ENCODE measurements around the gene GART.
"Not testable (repeated sequence)": the region's sequence is repeated elsewhere in the genome, so short reads cannot be mapped to it uniquely, and the experiment has no call there.

The GART gene

GRCh38 chr21:33541756-33542639 is at the start of gene GART:
Gene GART (minus strand): TSS chr21:33542117. CDS start chr21:33539315, 2,802 bp downstream.
- in situ Hi-C loops (cut with MboI; ENCODE audit: low sequenced_read_pairs), result no loop called here

- in situ Hi-C loops (cut with MboI; ENCODE audit: low sequenced_read_pairs), result no loop called here
Observed at GRCh38 chr21:33588485-33589335, 46.8 kb upstream of the GART start, which contains the start of gene DONSON. Gene DONSON (minus strand): TSS chr21:33588684. CDS start chr21:33588641, 43 bp downstream.

- in situ Hi-C loops (cut with MboI; ENCODE audit: low sequenced_read_pairs), result no loop called here
Observed at GRCh38 chr21:33587792-33588484, 46.0 kb upstream of the GART start.

DNA sequence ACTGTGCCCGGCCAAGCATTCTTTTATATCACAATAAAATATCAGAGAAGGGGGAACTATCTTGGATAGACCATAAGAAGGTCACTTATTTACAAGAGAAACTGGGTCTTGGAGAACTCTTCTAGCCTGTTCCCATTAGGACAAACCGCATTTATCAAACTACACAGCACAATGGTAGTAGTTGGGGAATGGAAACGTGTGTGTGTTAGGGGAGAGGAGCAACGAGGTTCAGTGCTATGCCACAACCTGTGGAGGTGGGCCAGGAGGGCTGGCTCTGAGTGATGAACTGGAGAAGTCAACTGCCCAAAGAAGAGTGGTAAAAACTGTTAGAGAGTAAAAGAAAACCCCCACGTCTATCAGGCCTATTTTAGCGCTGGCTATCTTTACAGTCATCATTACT is 45.0 kb upstream of the GART start:
- in situ Hi-C loops (cut with MboI; ENCODE audit: low sequenced_read_pairs), result no loop called here

- in situ Hi-C loops (cut with MboI; ENCODE audit: low sequenced_read_pairs), result no loop called here
Observed at GRCh38 chr21:33584455-33584854, 42.5 kb upstream of the GART start.

GRCh38 chr21:33578959-33579542 is 37.1 kb upstream of the GART start:
- in situ Hi-C loops (cut with MboI; ENCODE audit: low sequenced_read_pairs), result no loop called here

GRCh38 chr21:33578214-33578613 is 36.3 kb upstream of the GART start:
- in situ Hi-C loops (cut with MboI; ENCODE audit: low sequenced_read_pairs), result no loop called here

DNA sequence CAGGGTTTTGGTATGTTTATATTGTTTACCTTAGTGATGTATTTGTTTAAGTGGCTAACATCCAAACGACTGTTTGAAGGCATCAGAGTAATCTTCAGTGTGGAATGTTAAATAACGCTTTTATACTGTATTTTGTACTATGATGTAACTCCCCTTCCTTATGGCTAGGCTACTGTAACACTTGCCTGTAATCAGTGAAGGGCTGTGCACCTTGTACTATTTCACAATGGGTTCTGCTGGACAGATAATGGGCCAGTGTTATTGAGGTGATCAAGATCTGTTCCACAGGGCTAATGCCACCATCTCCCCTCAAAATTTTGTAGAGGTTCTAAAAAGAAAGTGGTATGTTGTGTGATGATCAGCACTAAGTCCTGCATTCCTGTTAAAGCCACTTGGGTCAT is 34.8 kb upstream of the GART start:
- in situ Hi-C loops (cut with MboI; ENCODE audit: low sequenced_read_pairs), result not testable (repeated sequence)

DNA sequence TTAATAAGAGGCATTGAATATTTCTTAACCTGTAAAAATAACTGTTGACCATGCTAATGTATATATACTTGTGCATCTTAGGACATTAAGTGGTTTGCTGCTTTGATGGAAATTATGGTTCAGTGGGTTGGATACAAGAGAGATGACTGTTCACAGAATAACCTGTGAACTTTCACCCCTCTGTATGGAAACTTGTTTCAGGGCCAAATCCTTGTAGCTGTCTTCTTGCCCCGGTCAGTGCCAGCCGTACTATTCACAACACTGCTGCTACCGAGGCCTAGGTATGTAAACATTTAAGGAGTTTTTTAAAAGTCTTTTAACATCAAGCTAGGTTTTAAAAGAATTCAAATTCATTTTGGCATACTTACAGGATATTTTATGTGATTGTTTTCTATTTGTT is 30.4 kb upstream of the GART start:
- in situ Hi-C loops (cut with MboI; ENCODE audit: low sequenced_read_pairs), result no loop called here

DNA sequence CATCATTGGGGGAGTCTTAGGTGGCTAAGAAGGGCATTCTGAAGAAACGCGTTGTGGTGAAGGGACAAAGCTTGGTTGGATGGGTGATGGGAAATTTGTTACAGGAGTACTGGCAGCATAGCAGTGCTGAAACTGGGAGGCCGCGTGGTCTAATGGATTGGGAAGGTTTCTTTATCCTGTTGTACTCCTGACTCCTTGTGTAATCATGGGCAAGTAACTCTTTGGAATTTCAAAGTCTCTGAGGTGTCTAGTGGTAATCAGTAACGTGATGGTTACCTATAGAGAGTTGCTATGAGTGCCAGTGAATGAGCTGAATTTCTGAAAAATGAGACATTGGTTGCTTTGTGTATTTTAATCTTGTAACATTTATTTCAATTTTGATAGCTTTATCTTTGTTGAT is 28.1 kb upstream of the GART start:
- in situ Hi-C loops (cut with MboI; ENCODE audit: low sequenced_read_pairs), result no loop called here

GRCh38 chr21:33568448-33568847 is 26.5 kb upstream of the GART start:
- in situ Hi-C loops (cut with MboI; ENCODE audit: low sequenced_read_pairs), result no loop called here

- in situ Hi-C loops (cut with MboI; ENCODE audit: low sequenced_read_pairs), result no loop called here
Observed at GRCh38 chr21:33567914-33568313, 26.0 kb upstream of the GART start.

DNA sequence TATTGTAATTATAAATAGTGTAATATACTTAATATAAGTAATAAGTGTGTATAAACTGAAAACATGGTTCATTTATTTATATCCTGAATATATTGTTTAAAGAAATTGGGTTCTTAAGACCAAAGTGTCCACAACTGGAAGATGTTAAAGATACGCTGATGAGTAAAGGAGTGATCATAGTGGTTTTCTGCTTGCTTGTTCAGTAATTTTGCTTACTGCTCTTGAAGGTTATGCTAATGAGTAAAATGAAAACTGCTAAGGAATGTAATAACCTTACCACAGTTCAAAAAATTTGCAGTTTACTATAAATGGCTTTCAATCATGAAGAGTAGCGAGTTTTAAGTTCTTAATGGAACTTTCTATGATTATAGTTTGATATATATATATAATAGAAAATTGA is 24.6 kb upstream of the GART start:
- in situ Hi-C loops (cut with MboI; ENCODE audit: low sequenced_read_pairs), result no loop called here

- in situ Hi-C loops (cut with MboI; ENCODE audit: low sequenced_read_pairs), result no loop called here
Observed at GRCh38 chr21:33562389-33562788, 20.5 kb upstream of the GART start.

DNA sequence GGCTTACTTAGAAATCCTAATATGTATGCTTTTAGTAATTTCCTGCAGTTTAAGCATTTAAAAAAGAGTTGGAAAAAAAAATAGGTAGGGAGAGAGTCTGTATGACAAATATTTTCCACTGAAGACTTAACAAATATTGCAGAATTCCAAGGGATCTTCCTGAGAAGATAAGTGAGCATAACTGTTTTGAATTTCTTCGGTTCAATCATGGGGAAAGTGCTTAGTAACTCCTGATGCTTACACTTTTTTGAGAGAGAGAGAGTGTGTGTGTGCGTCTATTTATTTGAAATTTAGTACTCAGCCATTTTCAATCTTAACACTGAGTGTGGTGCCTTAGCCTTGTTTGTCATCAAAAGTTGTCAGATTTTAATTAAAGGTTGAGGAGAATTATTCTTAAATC is 19.5 kb upstream of the GART start:
- in situ Hi-C loops (cut with MboI; ENCODE audit: low sequenced_read_pairs), result no loop called here

GRCh38 chr21:33560965-33561364 is 19.0 kb upstream of the GART start:
- in situ Hi-C loops (cut with MboI; ENCODE audit: low sequenced_read_pairs), result no loop called here

DNA sequence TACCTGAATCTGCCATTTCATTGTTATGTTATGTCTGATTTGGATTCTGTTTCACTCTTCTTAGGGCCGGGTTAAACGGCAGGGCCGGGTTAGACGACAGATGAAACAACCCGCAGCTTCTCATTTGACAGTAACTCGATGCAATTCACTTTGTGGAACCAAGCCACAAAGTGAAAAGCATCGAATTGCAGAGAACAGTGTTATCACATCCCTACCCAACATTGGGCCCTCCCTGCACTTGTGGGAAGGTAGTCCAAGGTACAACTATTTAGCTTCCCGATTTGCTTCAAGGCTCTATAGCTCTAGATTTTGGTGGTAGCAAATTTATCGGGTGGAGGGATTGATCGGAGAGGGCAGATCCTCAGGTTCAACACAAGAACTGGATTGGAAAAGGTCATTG is 17.9 kb upstream of the GART start:
- in situ Hi-C loops (cut with MboI; ENCODE audit: low sequenced_read_pairs), result no loop called here

- in situ Hi-C loops (cut with MboI; ENCODE audit: low sequenced_read_pairs), result no loop called here
Observed at GRCh38 chr21:33558777-33559421, 17.0 kb upstream of the GART start.

- in situ Hi-C loops (cut with MboI; ENCODE audit: low sequenced_read_pairs), result no loop called here
Observed at GRCh38 chr21:33557447-33557846, 15.5 kb upstream of the GART start.

GRCh38 chr21:33554982-33555344 is 13.0 kb upstream of the GART start:
- in situ Hi-C loops (cut with MboI; ENCODE audit: low sequenced_read_pairs), result no loop called here
